PC-9 (cell line): ENCODE measurements around the gene SNAPC3. TPM values are rescaled to one million over a fixed set of nuclear protein-coding genes. Genes with fewer than 3 reads are reported as not detected.

Source experiments
- BruUV-seq: library from RNA; stranded (reverse); fragments of 400-500 nt; replicated peaks from 2 replicates; lab custom pipeline; 2021; lab: Mats Ljungman, UMichigan
- CTCF ChIA-PET: fragments of 300-600 bp; sonication (Branson Sonifier 250); formaldehyde crosslinking; loops from one replicate; lab custom pipeline; 2022; ENCODE audit warnings: antibody characterized with exemption; lab: Charles Lee
- POLR2A ChIA-PET: fragments of 300-600 bp; sonication (Branson Sonifier 250); formaldehyde crosslinking; loops from one replicate; lab custom pipeline; 2022; ENCODE audit warnings: antibody characterized with exemption; ENCODE audit not compliant: unreplicated experiment; lab: Charles Lee
- DNase-seq, 2 experiments: peaks; one replicate each; pipeline versions ENCODE4 v3.0.0 to v3.0.0-alpha.2; 2015 to 2022; ENCODE audit warnings: mixed read lengths in 1 of 2
- H2AFZ ChIP-seq: fragments of 200-600 bp; sonication (generic); 2 replicates; pipeline ENCODE4 v1.8.1; 2017; ENCODE audit warnings: antibody characterized with exemption
- H3F3A ChIP-seq: fragments of 200-600 bp; sonication (generic); 2 replicates; pipeline ENCODE4 v1.8.1; 2017; ENCODE audit warnings: antibody characterized with exemption, mild to moderate bottlenecking, low read depth; ENCODE audit not compliant: insufficient read depth
- H3K27ac ChIP-seq: fragments of 200-600 bp; sonication (generic); 2 replicates; pipeline ENCODE4 v1.6.1; 2016; ENCODE audit warnings: mixed run types
- H3K27me3 ChIP-seq: fragments of 200-600 bp; sonication (generic); 2 replicates; pipeline ENCODE4 v1.6.1; 2016; ENCODE audit warnings: low read depth, mixed run types; ENCODE audit not compliant: insufficient read depth
- H3K36me3 ChIP-seq: fragments of 200-600 bp; sonication (generic); 2 replicates; pipeline ENCODE4 v1.6.1; 2016; ENCODE audit warnings: low read depth, mixed run types
- H3K4me1 ChIP-seq: fragments of 200-600 bp; sonication (generic); replicated peaks from 2 replicates; pipeline ENCODE4 v1.6.1; 2016; ENCODE audit warnings: mixed run types; ENCODE audit not compliant: insufficient read depth
- H3K4me2 ChIP-seq: fragments of 200-600 bp; sonication (generic); 2 replicates; pipeline ENCODE4 v1.6.1; 2017; ENCODE audit warnings: mixed run types
- H3K4me3 ChIP-seq: fragments of 200-600 bp; sonication (generic); 2 replicates; pipeline ENCODE4 v1.6.1; 2016; ENCODE audit warnings: mixed run types
- H3K79me2 ChIP-seq: fragments of 200-600 bp; sonication (generic); 2 replicates; pipeline ENCODE4 v1.6.1; 2017; ENCODE audit warnings: low read depth, mixed run types
- H3K9me2 ChIP-seq: fragments of 200-600 bp; sonication (generic); 2 replicates; pipeline ENCODE4 v1.8.1; 2017; ENCODE audit warnings: mild to moderate bottlenecking; ENCODE audit not compliant: insufficient read depth
- H3K9me3 ChIP-seq: fragments of 200-600 bp; sonication (generic); 2 replicates; pipeline ENCODE4 v1.8.1; 2016; ENCODE audit warnings: low read depth; ENCODE audit not compliant: insufficient read depth
- H4K20me1 ChIP-seq: fragments of 200-600 bp; sonication (generic); 2 replicates; pipeline ENCODE4 v1.8.1; 2017; ENCODE audit not compliant: insufficient read depth
- CTCF ChIP-seq: fragments of 200-600 bp; sonication (generic); conservative IDR thresholded peaks from 2 replicates; pipeline ENCODE4 v1.6.1; 2017; ENCODE audit warnings: mixed run types, antibody characterized with exemption, mild to moderate bottlenecking, moderate library complexity
- EZH2 ChIP-seq: fragments of 200-600 bp; sonication (generic); IDR thresholded peaks from 2 replicates; pipeline ENCODE4 v1.8.0; 2017; ENCODE audit warnings: antibody characterized with exemption, low read depth
- intact Hi-C: fragments of 100-400 bp; cut with micrococcal nuclease; formaldehyde crosslinking; loops from one replicate; pipeline ENCODE4 v1.10.0; 2022; ENCODE audit not compliant: unreplicated experiment
- total RNA-seq: library from RNA; stranded (reverse); gene quantifications from 2 replicates; pipeline ENCODE4 v1.2.3, GENCODE V29; 2021

The SNAPC3 gene
- total RNA-seq, 1 experiment from 2014 or later, result 11.3 TPM

- ChIA-PET CTCF (no interaction called here), POLR2A (no interaction called here)
- BruUV-seq, result no TSS peak
- H3K9me3 ChIP-seq, result no peaks in the 10 kb centered on the region
- no peaks in the 10 kb centered on the region for H3K79me2 ChIP-seq
- H3K4me2 ChIP-seq, result no peak overlapping the region
- no peaks in the 10 kb centered on the region for H3K9me2 ChIP-seq
- H3K27me3 ChIP-seq, result no peaks in the 10 kb centered on the region
- H3K27ac ChIP-seq, result no peak overlapping the region
- H3K36me3 ChIP-seq, result no peaks in the 10 kb centered on the region; the same call in 1 of the 2 replicates
- no peak overlapping the region for H2AFZ ChIP-seq
- no peak overlapping the region for H3K4me3 ChIP-seq
- H3K4me1 ChIP-seq, result no peaks in the 10 kb centered on the region
- H3F3A ChIP-seq, result no peaks in the 10 kb centered on the region
- intact Hi-C loops, result no loop called here
- no peaks in the 10 kb centered on the region for H4K20me1 ChIP-seq
- no peak for DNase-seq
- TF ChIP-seq CTCF (no peak), EZH2 (no peak)
Measured at GRCh38 chr9:15444141-15444540, 21.5 kb downstream of the SNAPC3 start.

GRCh38 chr9:15453956-15454355, 31.3 kb downstream of the SNAPC3 start:
- H3K27ac ChIP-seq, result no peak overlapping the region
- H3F3A ChIP-seq, result no peaks in the 10 kb centered on the region
- BruUV-seq, result no TSS peak
- H2AFZ ChIP-seq, result no peak overlapping the region
- H3K9me2 ChIP-seq, result no peaks in the 10 kb centered on the region
- no peaks in the 10 kb centered on the region for H3K79me2 ChIP-seq
- peaks cover 4% of the 10 kb centered on the region; the same call in 1 of the 2 replicates for H3K36me3 ChIP-seq
- no peaks in the 10 kb centered on the region for H3K4me1 ChIP-seq
- TF ChIP-seq EZH2, result no peak
- no peak for TF ChIP-seq CTCF
- H3K4me2 ChIP-seq, result no peak overlapping the region
- H3K27me3 ChIP-seq, result no peaks in the 10 kb centered on the region
- no peak for DNase-seq
- CTCF ChIA-PET, result no interaction called here
- H3K9me3 ChIP-seq, result no peaks in the 10 kb centered on the region
- H3K4me3 ChIP-seq, result no peak overlapping the region
- no peaks in the 10 kb centered on the region for H4K20me1 ChIP-seq
- intact Hi-C loops, result no loop called here
- POLR2A ChIA-PET, result interaction anchor here (0.6 kb wide), 1 partner anchor 36 kb away, joined by 4 read pairs; no protein-coding TSS in a partner anchor

- Histone ChIP-seq H3K27me3 (no peaks in the 10 kb centered on the region), H3K79me2 (no peaks in the 10 kb centered on the region), H2AFZ (no peak overlapping the region), H3K9me2 (no peaks in the 10 kb centered on the region), H3K9me3 (no peaks in the 10 kb centered on the region), H3K4me2 (no peak overlapping the region), H3K36me3 (peaks cover 4% of the 10 kb centered on the region; the same call in 1 of the 2 replicates), H3F3A (no peaks in the 10 kb centered on the region), H4K20me1 (no peaks in the 10 kb centered on the region), H3K27ac (no peak overlapping the region), H3K4me1 (no peaks in the 10 kb centered on the region), H3K4me3 (no peak overlapping the region)
- intact Hi-C loops, result no loop called here
- CTCF ChIA-PET, result interaction anchor here (0.7 kb wide), 1 partner anchor 22 kb away, joined by 4 read pairs; no protein-coding TSS in a partner anchor
- POLR2A ChIA-PET, result no interaction called here
- no peak for TF ChIP-seq CTCF
- TF ChIP-seq EZH2, result no peak
- no peak for DNase-seq
- BruUV-seq, result no TSS peak
Measured at GRCh38 chr9:15461056-15461455, 38.4 kb downstream of the SNAPC3 start.
